BLaER1 (cell line): Measurements from ENCODE around the gene NUP188.
"Not testable (repeated sequence)": the region's sequence is repeated elsewhere in the genome, so short reads cannot be mapped to it uniquely, and the experiment has no call there.

ENCODE experiments used
- H3K27ac ChIP-seq: shearing (Covaris generic); formaldehyde crosslinking; 2 replicates; pipeline ENCODE4 v1.8.1; 2022
- H3K27me3 ChIP-seq: shearing (Covaris generic); formaldehyde crosslinking; 2 replicates; pipeline ENCODE4 v1.8.1; 2022
- H3K36me3 ChIP-seq: shearing (Covaris generic); formaldehyde crosslinking; 2 replicates; pipeline ENCODE4 v1.8.1; 2022
- H3K4me1 ChIP-seq: shearing (Covaris generic); formaldehyde crosslinking; 2 replicates; pipeline ENCODE4 v1.8.1; 2022
- H3K4me2 ChIP-seq: shearing (Covaris generic); formaldehyde crosslinking; 2 replicates; pipeline ENCODE4 v1.8.1; 2022
- H3K4me3 ChIP-seq: shearing (Covaris generic); formaldehyde crosslinking; 2 replicates; pipeline ENCODE4 v1.8.1; 2022
- H3K9ac ChIP-seq: shearing (Covaris generic); formaldehyde crosslinking; 2 replicates; pipeline ENCODE4 v1.8.1; 2022
- H3K9me3 ChIP-seq: shearing (Covaris generic); formaldehyde crosslinking; 2 replicates; pipeline ENCODE4 v1.8.1; 2022
- H4K20me1 ChIP-seq: shearing (Covaris generic); formaldehyde crosslinking; 2 replicates; pipeline ENCODE4 v1.8.1; 2022
- Cebpa-rat ChIP-seq: shearing (Covaris generic); IDR thresholded peaks from 2 replicates; pipeline ENCODE4 v1.8.1; 2022

NUP188 gene

GRCh38 chr9:128943832-128944620 lies 3.5 kb upstream of the NUP188 start:
- H3K4me3 ChIP-seq = no peak overlapping the region
- no peaks in the 10 kb centered on the region for H3K27me3 ChIP-seq
- H3K36me3 ChIP-seq = peaks cover 42% of the 10 kb centered on the region
- H4K20me1 ChIP-seq = no peaks in the 10 kb centered on the region
- no peak overlapping the region for H3K4me2 ChIP-seq
- peaks cover 18% of the 10 kb centered on the region for H3K4me1 ChIP-seq
- no peak overlapping the region for H3K27ac ChIP-seq
- H3K9ac ChIP-seq = no peak overlapping the region
- H3K9me3 ChIP-seq = no peaks in the 10 kb centered on the region
- no peak for TF ChIP-seq Cebpa-rat

- not testable (repeated sequence) for H3K9ac ChIP-seq, H4K20me1 ChIP-seq, H3K27me3 ChIP-seq, H3K4me2 ChIP-seq, H3K4me3 ChIP-seq, H3K27ac ChIP-seq, H3K9me3 ChIP-seq
- peaks cover 52% of the 10 kb centered on the region for H3K36me3 ChIP-seq
- peaks cover 28% of the 10 kb centered on the region for H3K4me1 ChIP-seq
Measured at GRCh38 chr9:128944966-128945365, 2.5 kb upstream of the NUP188 start.

GRCh38 chr9:128945798-128946501 lies 1.5 kb upstream of the NUP188 start:
- peaks cover 28% of the 10 kb centered on the region for H3K4me1 ChIP-seq
- H3K9me3 ChIP-seq = no peaks in the 10 kb centered on the region
- TF ChIP-seq Cebpa-rat = no peak
- H3K27ac ChIP-seq = no peak overlapping the region
- H4K20me1 ChIP-seq = no peaks in the 10 kb centered on the region
- H3K9ac ChIP-seq = no peak overlapping the region
- H3K4me2 ChIP-seq = peak overlapping the region; percentile 92
- H3K4me3 ChIP-seq = no peak overlapping the region
- H3K27me3 ChIP-seq = no peaks in the 10 kb centered on the region
- peaks cover 61% of the 10 kb centered on the region for H3K36me3 ChIP-seq

- peaks cover 28% of the 10 kb centered on the region for H3K4me1 ChIP-seq
- peak overlapping the region; percentile 90 for H3K4me3 ChIP-seq
- peak overlapping the region; percentile 96 for H3K9ac ChIP-seq
- peak overlapping the region; percentile 92 for H3K4me2 ChIP-seq
- TF ChIP-seq Cebpa-rat = no peak
- peaks cover 59% of the 10 kb centered on the region for H3K36me3 ChIP-seq
- H3K27me3 ChIP-seq = no peaks in the 10 kb centered on the region
- H3K9me3 ChIP-seq = no peaks in the 10 kb centered on the region
- peak overlapping the region; percentile 94 for H3K27ac ChIP-seq
- no peaks in the 10 kb centered on the region for H4K20me1 ChIP-seq
Measured at GRCh38 chr9:128946571-128947276, 775 bp upstream of the NUP188 start.

- H3K4me2 ChIP-seq = peak overlapping the region; percentile 92
- TF ChIP-seq Cebpa-rat = no peak
- peaks cover 28% of the 10 kb centered on the region for H3K4me1 ChIP-seq
- peak overlapping the region; percentile 94 for H3K27ac ChIP-seq
- H3K36me3 ChIP-seq = peaks cover 59% of the 10 kb centered on the region
- no peaks in the 10 kb centered on the region for H3K9me3 ChIP-seq
- H3K4me3 ChIP-seq = peak overlapping the region; percentile 90
- no peaks in the 10 kb centered on the region for H4K20me1 ChIP-seq
- no peaks in the 10 kb centered on the region for H3K27me3 ChIP-seq
- peak overlapping the region; percentile 96 for H3K9ac ChIP-seq
Measured at GRCh38 chr9:128947277-128947526, 297 bp upstream of the NUP188 start.

- H3K27me3 ChIP-seq, H3K9ac ChIP-seq, H3K9me3 ChIP-seq: not testable (repeated sequence)
Measured at GRCh38 chr9:128961403-128961802, 13.9 kb downstream of the NUP188 start.

GRCh38 chr9:128969491-128969890 lies 22.0 kb downstream of the NUP188 start:
- Histone ChIP-seq H3K36me3 (peaks cover 95% of the 10 kb centered on the region), H3K9me3 (no peaks in the 10 kb centered on the region), H3K4me1 (no peaks in the 10 kb centered on the region), H3K27me3 (no peaks in the 10 kb centered on the region), H3K27ac (no peak overlapping the region), H4K20me1 (no peaks in the 10 kb centered on the region), H3K4me2 (no peak overlapping the region), H3K9ac (no peak overlapping the region), H3K4me3 (no peak overlapping the region)
- TF ChIP-seq Cebpa-rat = no peak

More at GRCh38 chr9:128961403-128961802, 13.9 kb downstream of the NUP188 start:
- not testable (repeated sequence) for H4K20me1 ChIP-seq, H3K4me2 ChIP-seq, H3K4me3 ChIP-seq, H3K4me1 ChIP-seq, H3K27ac ChIP-seq
- H3K36me3 ChIP-seq = peaks cover 94% of the 10 kb centered on the region

GRCh38 chr9:128972956-128973355 lies 25.5 kb downstream of the NUP188 start:
- H3K27ac ChIP-seq = no peak overlapping the region

GRCh38 chr9:128979111-128979510 lies 31.6 kb downstream of the NUP188 start:
- TF ChIP-seq Cebpa-rat = no peak
- peaks cover 100% of the 10 kb centered on the region for H3K36me3 ChIP-seq

More at GRCh38 chr9:128972956-128973355, 25.5 kb downstream of the NUP188 start:
- no peak for TF ChIP-seq Cebpa-rat
- Histone ChIP-seq H3K4me3 (no peak overlapping the region), H3K9ac (no peak overlapping the region), H3K4me2 (no peak overlapping the region), H4K20me1 (no peaks in the 10 kb centered on the region), H3K9me3 (no peaks in the 10 kb centered on the region), H3K36me3 (peaks cover 100% of the 10 kb centered on the region), H3K27me3 (no peaks in the 10 kb centered on the region), H3K4me1 (no peaks in the 10 kb centered on the region)

GRCh38 chr9:128983536-128983935 lies 36.0 kb downstream of the NUP188 start:
- peaks cover 100% of the 10 kb centered on the region for H3K36me3 ChIP-seq
- no peaks in the 10 kb centered on the region for H4K20me1 ChIP-seq
- no peak overlapping the region for H3K4me2 ChIP-seq
- H3K9ac ChIP-seq = no peak overlapping the region
- H3K4me3 ChIP-seq = no peak overlapping the region
- no peak overlapping the region for H3K27ac ChIP-seq
- TF ChIP-seq Cebpa-rat = no peak
- H3K9me3 ChIP-seq = no peaks in the 10 kb centered on the region
- H3K4me1 ChIP-seq = no peaks in the 10 kb centered on the region
- H3K27me3 ChIP-seq = no peaks in the 10 kb centered on the region

More at GRCh38 chr9:128979111-128979510, 31.6 kb downstream of the NUP188 start:
- Histone ChIP-seq H3K27ac (no peak overlapping the region), H3K9me3 (no peaks in the 10 kb centered on the region), H3K27me3 (no peaks in the 10 kb centered on the region), H3K4me1 (no peaks in the 10 kb centered on the region), H3K4me3 (no peak overlapping the region), H3K4me2 (no peak overlapping the region), H3K9ac (no peak overlapping the region), H4K20me1 (no peaks in the 10 kb centered on the region)
